GM12875 (cell line): ENCODE measurements around the gene LDHB.
"Not testable (repeated sequence)": the region's sequence is repeated elsewhere in the genome, so short reads cannot be mapped to it uniquely, and the experiment has no call there.

Source experiments
- H3K4me3 ChIP-seq: one replicate; pipeline ENCODE4 v1.5.1; 2011; ENCODE audit warnings: low read depth, low read length, control low read depth
- CTCF ChIP-seq: IDR thresholded peaks from 2 replicates; pipeline ENCODE4 v1.5.1; 2011; ENCODE audit warnings: low read depth, mild to moderate bottlenecking, control low read depth, inconsistent platforms, low read length, moderate library complexity, borderline replicate concordance; ENCODE audit not compliant: insufficient read depth

LDHB gene

GRCh38 chr12:21649034-21649433 is 8.6 kb downstream of the LDHB start:
- TF ChIP-seq CTCF: no peak
- no peak overlapping the region for H3K4me3 ChIP-seq

GRCh38 chr12:21648378-21648777 is 9.3 kb downstream of the LDHB start:
- TF ChIP-seq CTCF: no peak
- no peak overlapping the region for H3K4me3 ChIP-seq

GRCh38 chr12:21647179-21647578 is 10.5 kb downstream of the LDHB start:
- no peak overlapping the region for H3K4me3 ChIP-seq
- TF ChIP-seq CTCF: no peak

- not testable (repeated sequence) for H3K4me3 ChIP-seq
Observed at GRCh38 chr12:21645041-21645500, 12.6 kb downstream of the LDHB start.

- TF ChIP-seq CTCF: no peak
- no peak overlapping the region for H3K4me3 ChIP-seq
Observed at GRCh38 chr12:21644516-21644915, 13.1 kb downstream of the LDHB start.

- no peak overlapping the region for H3K4me3 ChIP-seq
- no peak for TF ChIP-seq CTCF
Observed at GRCh38 chr12:21643758-21644157, 13.9 kb downstream of the LDHB start.

- TF ChIP-seq CTCF: no peak
- H3K4me3 ChIP-seq: no peak overlapping the region
Observed at GRCh38 chr12:21642707-21643389, 14.8 kb downstream of the LDHB start.
